Liver (tissue), 3 donors: ENCODE results near the gene RIIAD1.

Experiments used
- CTCF ChIP-seq: fragments of 150-350 bp; IDR thresholded peaks from 2 replicates; pipeline ENCODE4 v1.5.1; 2017; ENCODE audit warnings: improper control_type of control experiment, low read depth, low read length; ENCODE audit not compliant: missing input control
- EGR1 ChIP-seq, 2 donors: IDR thresholded peaks; 2 replicates each; pipeline ENCODE4 v1.6.1; 2016 to 2018; ENCODE audit warnings: antibody characterized with exemption in 2 of 2, low read depth in 2 of 2
- JUND ChIP-seq, 2 donors: IDR thresholded peaks; 2 replicates each; pipeline ENCODE4 v1.6.1; 2016; ENCODE audit warnings: antibody characterized with exemption in 2 of 2
- RXRA ChIP-seq, 2 donors: IDR thresholded peaks; 2 replicates each; pipeline ENCODE4 v1.6.1; 2017 to 2018; ENCODE audit warnings: antibody characterized with exemption in 2 of 2, mild to moderate bottlenecking in 1 of 2
- YY1 ChIP-seq: IDR thresholded peaks from 2 replicates; pipeline ENCODE4 v1.6.1; 2016; ENCODE audit warnings: antibody characterized with exemption, mild to moderate bottlenecking
- donor health status: healthy.
- donor health status: healthy.

DNA sequence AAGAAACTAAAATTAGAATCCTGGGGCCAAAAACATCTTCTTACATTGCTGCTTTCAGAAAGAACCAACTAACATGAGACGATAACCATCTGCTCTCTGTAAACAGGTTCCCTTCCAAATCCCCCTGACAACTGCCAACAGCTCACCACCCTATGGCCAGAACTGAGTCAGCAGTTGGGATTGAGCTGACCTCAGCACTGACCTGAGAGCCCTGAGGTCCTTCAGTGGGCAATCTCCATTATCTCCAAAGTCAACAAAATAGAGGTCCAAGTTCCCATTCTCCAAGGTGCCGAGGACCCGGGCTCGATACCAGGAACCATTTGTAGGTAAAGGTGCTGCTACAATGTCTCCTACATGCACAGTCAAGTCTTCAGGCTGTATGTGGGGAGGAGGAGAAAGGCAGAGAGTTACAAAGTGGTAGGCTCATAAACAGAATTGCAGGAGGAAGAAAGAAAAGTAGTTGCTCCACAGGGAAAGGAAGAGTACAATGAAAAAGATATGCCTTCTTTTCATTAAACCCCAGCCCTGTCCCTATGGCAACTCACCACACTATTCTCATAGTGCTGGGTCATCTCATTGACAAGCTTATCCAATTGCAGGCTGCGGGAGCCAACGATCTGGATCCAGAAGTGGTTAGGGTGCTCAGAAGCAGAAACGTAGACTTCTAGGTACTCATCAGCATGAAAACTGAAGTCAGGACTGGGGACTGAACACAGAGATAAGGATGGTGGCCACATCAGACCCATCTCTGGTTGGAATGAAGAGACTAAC lies 54.8 kb downstream of the RIIAD1 start:
- no peak for TF ChIP-seq EGR1 (IDR thresholded peaks at IDR 0.05; ENCODE audit: low read depth in 2 of 2)
- no peak for TF ChIP-seq CTCF
- TF ChIP-seq RXRA (IDR thresholded peaks at IDR 0.05): no peak
- no peak for TF ChIP-seq JUND (IDR thresholded peaks at IDR 0.05)
- no peak for TF ChIP-seq YY1
